MM.1S (cell line): ENCODE results near the gene STX8.

Source experiments
- DNase-seq: peaks from one replicate; pipeline ENCODE4 v3.0.0-alpha.2; 2015
- H2AFZ ChIP-seq: fragments of 300-600 bp; sonication (generic); 2 replicates; pipeline ENCODE4 v1.6.0; 2016; ENCODE audit warnings: antibody characterized with exemption, low read length
- H3F3A ChIP-seq: fragments of 300-600 bp; sonication (generic); 2 replicates; pipeline ENCODE4 v1.6.1; 2016; ENCODE audit warnings: mild to moderate bottlenecking, antibody characterized with exemption, low read length, moderate library complexity, mixed read lengths; ENCODE audit not compliant: insufficient read depth
- H3K27ac ChIP-seq: fragments of 300-600 bp; sonication (generic); 2 replicates; pipeline ENCODE4 v1.5.1; 2016; ENCODE audit warnings: mild to moderate bottlenecking, low read length
- H3K27me3 ChIP-seq: fragments of 300-600 bp; sonication (generic); replicated peaks from 2 replicates; pipeline ENCODE4 v1.6.0; 2016; ENCODE audit warnings: low read length; ENCODE audit not compliant: insufficient read depth
- H3K36me3 ChIP-seq: fragments of 300-600 bp; sonication (generic); replicated peaks from 2 replicates; pipeline ENCODE4 v1.6.1; 2016; ENCODE audit warnings: mild to moderate bottlenecking, low read length, mixed read lengths; ENCODE audit not compliant: insufficient read depth
- H3K4me1 ChIP-seq: fragments of 300-600 bp; sonication (generic); 2 replicates; pipeline ENCODE4 v1.6.1; 2016; ENCODE audit warnings: low read length, mixed read lengths
- H3K4me2 ChIP-seq: fragments of 300-600 bp; sonication (generic); 2 replicates; pipeline ENCODE4 v1.6.0; 2016; ENCODE audit warnings: low read depth, low read length
- H3K4me3 ChIP-seq: fragments of 300-600 bp; sonication (generic); 2 replicates; pipeline ENCODE4 v1.5.1; 2016; ENCODE audit warnings: low read length, mixed read lengths
- H3K79me2 ChIP-seq: fragments of 300-600 bp; sonication (generic); 2 replicates; pipeline ENCODE4 v1.6.1; 2016; ENCODE audit warnings: mixed run types, low read length, mixed read lengths
- H3K9ac ChIP-seq: fragments of 300-600 bp; sonication (generic); 2 replicates; pipeline ENCODE4 v1.6.1; 2016; ENCODE audit warnings: low read length, mixed read lengths
- H3K9me2 ChIP-seq: fragments of 300-600 bp; sonication (generic); replicated peaks from 2 replicates; pipeline ENCODE4 v1.6.1; 2016; ENCODE audit warnings: mild to moderate bottlenecking, low read length, mixed read lengths; ENCODE audit not compliant: insufficient read depth
- H3K9me3 ChIP-seq: fragments of 300-600 bp; sonication (generic); replicated peaks from 2 replicates; pipeline ENCODE4 v1.6.1; 2016; ENCODE audit warnings: mild to moderate bottlenecking, low read length, mixed read lengths; ENCODE audit not compliant: insufficient read depth
- H4K20me1 ChIP-seq: fragments of 300-600 bp; sonication (generic); 2 replicates; pipeline ENCODE4 v1.6.1; 2016; ENCODE audit warnings: mild to moderate bottlenecking, low read length, moderate library complexity, mixed read lengths; ENCODE audit not compliant: insufficient read depth
- CTCF ChIP-seq: fragments of 300-600 bp; sonication (generic); IDR thresholded peaks from 2 replicates; pipeline ENCODE4 v1.5.1; 2016; ENCODE audit warnings: antibody characterized with exemption, low read length, mixed read lengths
- EZH2 ChIP-seq: fragments of 300-600 bp; sonication (generic); optimal IDR thresholded peaks from 2 replicates; pipeline ENCODE3; 2017; ENCODE audit warnings: low read depth, mild to moderate bottlenecking, antibody characterized with exemption, low read length, mixed read lengths
- EZH2phosphoT487 ChIP-seq: fragments of 300-600 bp; sonication (generic); IDR thresholded peaks from 2 replicates; pipeline ENCODE4 v1.6.1; 2018; ENCODE audit warnings: antibody characterized with exemption, low read length

Gene STX8

GRCh38 chr17:9364837-9365430, 210.7 kb downstream of the STX8 start:
- Histone ChIP-seq H3K27ac (no peak overlapping the region), H2AFZ (no peak overlapping the region), H3K36me3 (no peaks in the 10 kb centered on the region), H3K79me2 (no peaks in the 10 kb centered on the region), H3K9me2 (no peaks in the 10 kb centered on the region), H3F3A (no peaks in the 10 kb centered on the region), H3K27me3 (no peaks in the 10 kb centered on the region), H3K4me3 (no peak overlapping the region), H3K9ac (no peak overlapping the region), H3K9me3 (no peaks in the 10 kb centered on the region), H3K4me2 (no peak overlapping the region), H4K20me1 (no peaks in the 10 kb centered on the region), H3K4me1 (no peaks in the 10 kb centered on the region)
- DNase-seq, result no peak
- TF ChIP-seq EZH2 (no peak), EZH2phosphoT487 (no peak), CTCF (no peak)

GRCh38 chr17:9363440-9364350, 211.9 kb downstream of the STX8 start:
- Histone ChIP-seq H3K4me1 (no peaks in the 10 kb centered on the region), H3K27ac (no peak overlapping the region), H3K9me2 (no peaks in the 10 kb centered on the region), H2AFZ (no peak overlapping the region), H3K9me3 (no peaks in the 10 kb centered on the region), H3K4me2 (no peak overlapping the region), H3K27me3 (no peaks in the 10 kb centered on the region), H4K20me1 (no peaks in the 10 kb centered on the region), H3F3A (no peaks in the 10 kb centered on the region), H3K9ac (no peak overlapping the region), H3K79me2 (no peaks in the 10 kb centered on the region), H3K36me3 (no peaks in the 10 kb centered on the region), H3K4me3 (no peak overlapping the region)
- no peak for DNase-seq
- TF ChIP-seq EZH2phosphoT487 (no peak), CTCF (no peak)

GRCh38 chr17:9361188-9361955, 214.2 kb downstream of the STX8 start:
- no peaks in the 10 kb centered on the region for H3F3A ChIP-seq
- no peak for TF ChIP-seq EZH2phosphoT487
- no peak for TF ChIP-seq CTCF
- TF ChIP-seq EZH2, result no peak
- no peaks in the 10 kb centered on the region for H3K4me1 ChIP-seq
- no peaks in the 10 kb centered on the region for H3K27me3 ChIP-seq
- H3K79me2 ChIP-seq, result no peaks in the 10 kb centered on the region
- H4K20me1 ChIP-seq, result no peaks in the 10 kb centered on the region
- no peak overlapping the region for H3K4me3 ChIP-seq
- H2AFZ ChIP-seq, result no peak overlapping the region
- H3K36me3 ChIP-seq, result no peaks in the 10 kb centered on the region
- H3K4me2 ChIP-seq, result no peak overlapping the region
- H3K9me2 ChIP-seq, result no peaks in the 10 kb centered on the region
- no peak overlapping the region for H3K9ac ChIP-seq
- H3K9me3 ChIP-seq, result no peaks in the 10 kb centered on the region
- H3K27ac ChIP-seq, result no peak overlapping the region
- DNase-seq, result no peak
